Tibial nerve (tissue), 4 donors: ENCODE data around the gene ENOPH1. TPM values are rescaled to one million over a fixed set of nuclear protein-coding genes. Genes with fewer than 3 reads are reported as not detected.

Experiments
- DNase-seq, 2 donors: peaks; one replicate each; pipeline ENCODE4 v3.0.0-alpha.2; 2019; ENCODE audit warnings: low spot score in 2 of 2
- H3K27ac ChIP-seq, 4 donors: fragments of 200-600 bp; sonication (generic) in 3 of 4; one replicate each; pipeline ENCODE4 v1.5.1; 2017 to 2019; ENCODE audit warnings: mild to moderate bottlenecking in 1 of 4
- H3K27me3 ChIP-seq, 2 donors: fragments of 200-600 bp; sonication (generic) in 1 of 2; one replicate each; pipeline versions ENCODE4 v1.5.1 to v1.6.0; 2017 to 2019
- H3K36me3 ChIP-seq, 3 donors: fragments of 200-600 bp; sonication (generic); one replicate each; pipeline ENCODE4 v1.5.1; 2018 to 2019
- H3K4me1 ChIP-seq, 4 donors: fragments of 200-600 bp; sonication (generic) in 3 of 4; one replicate each; pipeline ENCODE4 v1.5.1; 2017 to 2019
- H3K4me3 ChIP-seq, 4 donors: fragments of 200-600 bp; sonication (generic) in 3 of 4; one replicate each; pipeline ENCODE4 v1.5.1; 2017 to 2019; ENCODE audit warnings: mild to moderate bottlenecking in 1 of 4, moderate library complexity in 1 of 4
- H3K9me3 ChIP-seq, 4 donors: fragments of 200-600 bp; sonication (generic) in 3 of 4; one replicate each; pipeline ENCODE4 v1.5.1; 2017 to 2019
- EP300 ChIP-seq, 2 donors: sonication (generic); formaldehyde crosslinking; IDR thresholded peaks; one replicate each; pipeline ENCODE4 v1.6.1; 2017; ENCODE audit warnings: antibody characterized with exemption in 2 of 2, mild to moderate bottlenecking in 1 of 2
- POLR2A ChIP-seq, 2 donors: fragments of 450-650 bp; IDR thresholded peaks; one replicate each; pipeline ENCODE4 v1.6.1; 2017; ENCODE audit warnings: antibody characterized with exemption in 2 of 2, mild to moderate bottlenecking in 2 of 2, moderate library complexity in 2 of 2
- WGBS, 2 donors: methylation state at CpG; one replicate each; pipeline ENCODE4 v1.1.5; 2018; 5-methylcytosine and 5-hydroxymethylcytosine counted together
- total RNA-seq, 4 donors: library from RNA; depleted of rRNA; stranded (reverse); fragments of >200 nt; gene quantifications; one replicate each; pipeline ENCODE4 v1.1.0, GENCODE V29; 2016
- TF ChIP-seq, protein P1 (sequence below), 5 experiments: fragments of 200-600 bp in 3 of 5; fragments of 450-650 bp in 2 of 5; sonication (generic) in 3 of 5; IDR thresholded peaks; one replicate each; pipeline ENCODE4 v1.5.1; 2016 to 2019; ENCODE audit warnings: antibody characterized with exemption in 5 of 5, mild to moderate bottlenecking in 3 of 5, moderate library complexity in 2 of 5

The ENOPH1 gene
- total RNA-seq, 4 donors from 2014 or later, result 26.2 to 41.3 (median 30.7) TPM

DNA sequence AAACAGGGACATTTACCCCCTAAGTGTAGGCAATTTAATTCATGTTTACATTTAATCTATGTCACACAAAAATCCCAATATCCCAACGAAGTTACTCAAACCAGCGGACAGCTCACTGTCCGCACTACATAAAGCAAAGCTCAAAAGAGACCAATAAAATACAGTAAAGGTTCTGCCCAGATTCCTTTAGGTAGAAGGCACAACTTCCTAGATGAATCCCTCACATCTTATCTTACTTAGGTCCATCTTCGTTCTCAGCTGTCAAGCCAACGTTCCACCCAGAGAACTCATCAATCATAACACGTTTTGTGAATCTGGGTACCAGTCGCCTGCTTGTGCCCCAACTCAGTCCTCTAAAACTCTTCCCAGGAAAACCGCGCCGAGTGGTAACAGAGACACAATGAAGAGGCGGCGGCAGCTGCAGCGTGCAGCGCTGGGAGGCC lies 1.8 kb upstream of the ENOPH1 start:
- WGBS, 2 donors, result 0% methylated on average over 13 to 14 of the region's 14 CpGs
- no peaks in the 10 kb centered on the region for H3K27me3 ChIP-seq
- DNase-seq, result no peak
- peaks cover 2 to 29% (median 7%) of the 10 kb centered on the region in 3 donors for H3K36me3 ChIP-seq
- peak overlapping the region; percentile 78 to 97 (median 89) for H3K4me3 ChIP-seq
- no peaks in the 10 kb centered on the region for H3K9me3 ChIP-seq
- TF ChIP-seq, protein P1, sequence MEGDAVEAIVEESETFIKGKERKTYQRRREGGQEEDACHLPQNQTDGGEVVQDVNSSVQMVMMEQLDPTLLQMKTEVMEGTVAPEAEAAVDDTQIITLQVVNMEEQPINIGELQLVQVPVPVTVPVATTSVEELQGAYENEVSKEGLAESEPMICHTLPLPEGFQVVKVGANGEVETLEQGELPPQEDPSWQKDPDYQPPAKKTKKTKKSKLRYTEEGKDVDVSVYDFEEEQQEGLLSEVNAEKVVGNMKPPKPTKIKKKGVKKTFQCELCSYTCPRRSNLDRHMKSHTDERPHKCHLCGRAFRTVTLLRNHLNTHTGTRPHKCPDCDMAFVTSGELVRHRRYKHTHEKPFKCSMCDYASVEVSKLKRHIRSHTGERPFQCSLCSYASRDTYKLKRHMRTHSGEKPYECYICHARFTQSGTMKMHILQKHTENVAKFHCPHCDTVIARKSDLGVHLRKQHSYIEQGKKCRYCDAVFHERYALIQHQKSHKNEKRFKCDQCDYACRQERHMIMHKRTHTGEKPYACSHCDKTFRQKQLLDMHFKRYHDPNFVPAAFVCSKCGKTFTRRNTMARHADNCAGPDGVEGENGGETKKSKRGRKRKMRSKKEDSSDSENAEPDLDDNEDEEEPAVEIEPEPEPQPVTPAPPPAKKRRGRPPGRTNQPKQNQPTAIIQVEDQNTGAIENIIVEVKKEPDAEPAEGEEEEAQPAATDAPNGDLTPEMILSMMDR (IDR thresholded peaks at IDR 0.05), result no peak
- TF ChIP-seq POLR2A (IDR thresholded peaks at IDR 0.05), result no peak
- TF ChIP-seq EP300 (IDR thresholded peaks at IDR 0.05), result no peak
- H3K27ac ChIP-seq, result peak overlapping the region; percentile 97 to 98 (median 98)
- peaks cover 0 to 57% (median 29%) of the 10 kb centered on the region in 4 donors for H3K4me1 ChIP-seq

DNA sequence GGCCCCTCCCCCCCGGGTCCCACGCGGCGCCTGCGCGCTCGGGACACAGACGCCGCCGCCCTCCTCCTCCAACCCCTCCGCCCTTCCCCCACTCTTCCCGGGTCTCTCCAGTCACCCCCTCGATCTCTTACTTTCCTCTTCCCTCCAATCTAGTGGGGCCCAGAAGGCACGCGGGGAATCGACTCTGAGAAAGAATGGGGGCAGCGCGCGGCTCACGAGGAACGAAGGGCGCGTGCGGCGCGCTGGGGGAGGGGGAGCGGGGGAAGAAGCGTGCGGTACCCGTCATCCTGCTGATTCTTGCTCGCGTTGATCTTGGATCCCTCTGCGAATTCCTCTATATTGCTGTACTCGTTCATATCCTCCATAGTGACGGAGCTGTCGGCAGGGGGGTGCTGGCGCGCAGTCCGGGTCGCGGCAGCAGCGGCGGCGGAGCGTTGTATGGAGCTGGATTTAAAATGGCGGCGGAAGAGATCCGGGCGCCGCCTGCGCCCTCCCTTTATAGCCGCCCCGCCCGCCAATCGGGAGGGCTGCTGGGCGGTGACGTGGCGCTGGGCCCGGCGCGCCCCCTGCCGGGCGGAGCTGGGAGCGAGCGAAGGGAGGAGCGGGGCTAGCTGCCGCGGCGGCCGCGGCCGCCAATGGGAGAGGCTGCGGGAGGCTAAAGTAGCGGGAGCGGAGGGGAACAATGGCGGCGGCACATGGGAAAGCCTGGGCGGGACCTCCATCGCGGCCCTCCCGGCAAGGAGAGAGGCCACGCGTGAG lies 1.2 kb upstream of the ENOPH1 start:
- no peaks in the 10 kb centered on the region for H3K9me3 ChIP-seq
- DNase-seq, result peak; percentile 87
- H3K27ac ChIP-seq, result peak overlapping the region; percentile 97 to 98 (median 98)
- 0% methylated on average over 65 to 72 of the region's 83 CpGs for WGBS, 2 donors
- H3K4me1 ChIP-seq, result peaks cover 0 to 57% (median 29%) of the 10 kb centered on the region in 4 donors
- peak overlapping the region; percentile 78 to 97 (median 89) for H3K4me3 ChIP-seq
- no peaks in the 10 kb centered on the region for H3K27me3 ChIP-seq
- TF ChIP-seq POLR2A (IDR thresholded peaks at IDR 0.05), result peak in 1 of 2 donors; percentile 87
- TF ChIP-seq EP300 (IDR thresholded peaks at IDR 0.05), result peak; percentile 23 to 95
- TF ChIP-seq, protein P1 (IDR thresholded peaks at IDR 0.05), result peak; percentile 96 to 100 (median 98)
- H3K36me3 ChIP-seq, result peaks cover 2 to 23% (median 7%) of the 10 kb centered on the region in 3 donors

DNA sequence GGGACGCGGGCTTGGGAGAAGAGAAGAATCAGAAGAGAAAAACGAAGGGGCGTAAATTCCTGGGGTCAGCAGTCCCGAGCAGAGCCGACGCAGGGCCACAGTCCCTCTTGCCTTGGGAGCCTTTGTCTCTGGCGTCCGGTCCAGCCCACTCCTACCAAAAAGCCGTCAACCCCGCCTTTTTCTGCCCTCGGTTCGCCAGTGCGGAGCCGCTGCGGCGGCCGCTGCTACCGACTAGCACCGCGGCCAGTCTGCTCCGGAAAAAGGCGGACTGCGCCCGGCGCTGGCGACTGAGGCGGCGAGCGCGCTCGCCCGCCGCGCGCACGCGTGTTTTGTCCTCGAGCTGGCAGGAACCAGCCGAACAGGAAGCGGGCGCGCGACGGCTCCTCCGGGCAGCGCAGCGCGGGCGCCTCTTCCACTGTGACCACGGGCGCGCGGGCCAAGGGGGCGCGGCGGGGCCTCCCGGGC lies 630 bp upstream of the ENOPH1 start:
- Histone ChIP-seq H3K9me3 (no peaks in the 10 kb centered on the region), H3K4me3 (peak overlapping the region; percentile 78 to 97 (median 85)), H3K36me3 (peaks cover under 1 to 17% (median 7%) of the 10 kb centered on the region in 3 donors), H3K27me3 (no peaks in the 10 kb centered on the region), H3K27ac (peak overlapping the region; percentile 97 to 98 (median 98)), H3K4me1 (peaks cover 0 to 57% (median 29%) of the 10 kb centered on the region in 4 donors)
- 0 to 1% methylated on average over 9 to 20 of the region's 58 CpGs for WGBS, 2 donors
- TF ChIP-seq, protein P1 (IDR thresholded peaks at IDR 0.05), result peak in 1 of 5 experiments; percentile 14
- TF ChIP-seq EP300 (IDR thresholded peaks at IDR 0.05), result no peak
- DNase-seq, result no peak

- no peaks in the 10 kb centered on the region for H3K27me3 ChIP-seq
- H3K27ac ChIP-seq, result peak overlapping the region; percentile 97 to 98 (median 98)
- 2 to 3% methylated on average over 33 of the region's 33 CpGs for WGBS, 2 donors
- H3K9me3 ChIP-seq, result no peaks in the 10 kb centered on the region
- no peak for DNase-seq
- peaks cover 0 to 5% (median 3%) of the 10 kb centered on the region in 3 donors for H3K36me3 ChIP-seq
- peaks cover 0 to 45% (median 26%) of the 10 kb centered on the region in 4 donors for H3K4me1 ChIP-seq
- TF ChIP-seq, protein P1 (IDR thresholded peaks at IDR 0.05), result no peak
- TF ChIP-seq POLR2A (IDR thresholded peaks at IDR 0.05) (no peak), EP300 (IDR thresholded peaks at IDR 0.05) (no peak)
- H3K4me3 ChIP-seq, result peak overlapping the region; percentile 78 to 97 (median 85)
Observed at GRCh38 chr4:82430964-82431745, 765 bp downstream of the ENOPH1 start.
